K562 (cell line): Measurements from ENCODE around the gene SNX12. TPM values are rescaled to one million over a fixed set of nuclear protein-coding genes. Genes with fewer than 3 reads are reported as not detected.

ENCODE experiments used
- ETV5 ChIP-seq: sonication (generic); formaldehyde crosslinking; IDR thresholded peaks from 2 replicates; pipeline ENCODE4 v1.4.0; 2020; ENCODE audit warnings: low read depth, mild to moderate bottlenecking, missing genetic modification reagents
- FOSL1 ChIP-seq: fragments of 200-800 bp; sonication (Bioruptor generic); conservative IDR thresholded peaks from 2 replicates; pipeline ENCODE4 v1.6.1; 2016; ENCODE audit warnings: missing genetic modification characterization, missing compliant biosample characterization
- FOXK2 ChIP-seq, 2 experiments: fragments of 450-650 bp; IDR thresholded peaks in 1 of 2; conservative IDR thresholded peaks in 1 of 2; 2 replicates each; pipeline ENCODE4 v1.6.1; 2016; ENCODE audit warnings: low read depth in 2 of 2, mild to moderate bottlenecking in 1 of 2
- HOMEZ ChIP-seq: fragments of 250-450 bp; sonication (Bioruptor Pico); IDR thresholded peaks from 2 replicates; pipeline ENCODE4 v1.4.0; 2020; ENCODE audit warnings: mild to moderate bottlenecking, moderate library complexity
- MXD1 ChIP-seq: fragments of 250-450 bp; sonication (Bioruptor Pico); IDR thresholded peaks from 2 replicates; pipeline ENCODE4 v1.8.0; 2021; ENCODE audit warnings: borderline replicate concordance, mild to moderate bottlenecking, moderate library complexity; ENCODE audit not compliant: poor library complexity, severe bottlenecking
- NBN ChIP-seq: fragments of 450-650 bp; IDR thresholded peaks from 2 replicates; pipeline ENCODE4 v1.6.1; 2016; ENCODE audit warnings: low read depth, mild to moderate bottlenecking
- POLR2H ChIP-seq: IDR thresholded peaks from 2 replicates; pipeline ENCODE4 v1.6.1; 2016; ENCODE audit warnings: missing genetic modification characterization, low read depth, mild to moderate bottlenecking, control low read depth, missing compliant biosample characterization, moderate library complexity
- TCF15 ChIP-seq: fragments of 250-450 bp; sonication (Bioruptor Pico); IDR thresholded peaks from 2 replicates; pipeline ENCODE4 v1.8.0; 2022; ENCODE audit warnings: moderate library complexity, mild to moderate bottlenecking, inconsistent platforms
- TSHZ1 ChIP-seq: fragments of 250-450 bp; sonication (Bioruptor Pico); IDR thresholded peaks from 2 replicates; pipeline ENCODE4 v1.4.0; 2020; ENCODE audit warnings: mild to moderate bottlenecking, moderate library complexity
- ZBTB33 ChIP-seq: sonication (generic); formaldehyde crosslinking; IDR thresholded peaks from 2 replicates; pipeline ENCODE4 v1.8.1; 2023; ENCODE audit warnings: mild to moderate bottlenecking, missing genetic modification reagents
- ZBTB34 ChIP-seq: fragments of 250-450 bp; sonication (Bioruptor Pico); IDR thresholded peaks from 2 replicates; pipeline ENCODE4 v1.8.0; 2021; ENCODE audit warnings: mild to moderate bottlenecking, moderate library complexity
- ZNF395 ChIP-seq: fragments of 200-800 bp; sonication (Bioruptor generic); IDR thresholded peaks from 2 replicates; pipeline ENCODE4 v1.6.1; 2017; ENCODE audit warnings: missing genetic modification characterization, missing compliant biosample characterization
- polyA plus RNA-seq, 8 experiments: library from polyadenylated mRNA; depleted of rRNA in 4 of 8; stranded (reverse) in 5 of 8; unstranded in 3 of 8; fragments of >200 nt; fragmentation: Nextera tagmentation in 2 of 8; fragmentation: Illumina TruSeq in 1 of 8; extraction: Ambion mirVana in 2 of 8; extraction: Trizol in 1 of 8; gene quantifications; 2 replicates each; pipeline versions ENCODE4 v1.2.1 to v1.2.3, GENCODE V29; 2011 to 2014; ENCODE audit warnings: inconsistent platforms in 1 of 8, missing spikeins in 1 of 8
- total RNA-seq, 7 experiments: library from RNA; depleted of rRNA in 6 of 7; stranded (reverse); fragments of >200 nt in 6 of 7; fragmentation: Illumina TruSeq in 2 of 7; extraction: Trizol in 2 of 7; gene quantifications; 2 replicates each; pipeline versions ENCODE4 v1.2.1 to v1.2.3, GENCODE V29; 2011 to 2021; ENCODE audit warnings: low replicate concordance in 1 of 7

The SNX12 gene
- total and polyA plus RNA-seq, 9 of the 15 experiments (the other 6 are each of a cell fraction or from before 2014, with no cell fraction given): 12.7 to 50.3 (median 37.1) TPM

GRCh38 chrX:71085900-71086299 is 17.8 kb upstream of the SNX12 start (continued):
- TF ChIP-seq TSHZ1 (CRISPR knock-in tag): no peak
- TF ChIP-seq TCF15: no peak
- TF ChIP-seq FOXK2 (conservative IDR thresholded peaks at IDR 0.05 in 1 of 2, IDR thresholded peaks at IDR 0.05 in 1 of 2; ENCODE audit: low read depth in 2 of 2): no peak
- TF ChIP-seq POLR2H (tag): no peak
- no peak for TF ChIP-seq FOSL1
- no peak for TF ChIP-seq NBN
- no peak for TF ChIP-seq ZNF395 (CRISPR knock-in tag)
- TF ChIP-seq ZBTB33: no peak
- no peak for TF ChIP-seq MXD1 (CRISPR knock-in tag)
- TF ChIP-seq ETV5: no peak
- TF ChIP-seq HOMEZ (CRISPR knock-in tag): no peak
- no peak for TF ChIP-seq ZBTB34 (CRISPR knock-in tag)
- TF ChIP-seq, all 486 proteins: peak for 0
